GM19372 (cell line): ENCODE data around the gene SLC25A21.
"Not testable (repeated sequence)": the region's sequence is repeated elsewhere in the genome, so short reads cannot be mapped to it uniquely, and the experiment has no call there.

Experiments
- ATAC-seq: cut with Tn5 transposase; IDR thresholded peaks from one replicate; pipeline ENCODE4 v1.9.1; 2021; ENCODE audit warnings: mild to moderate bottlenecking, low read depth, moderate library complexity; ENCODE audit not compliant: unreplicated experiment

The SLC25A21 gene

GRCh38 chr14:36996857-36997590, 175.4 kb downstream of the SLC25A21 start:
- no peak for ATAC-seq

- no peak for ATAC-seq
These were observed 176.1 kb downstream of the SLC25A21 start for GRCh38 chr14:36996133-36996856.

- no peak for ATAC-seq
These were observed 182.6 kb downstream of the SLC25A21 start for GRCh38 chr14:36989806-36990205.

GRCh38 chr14:36988989-36989388, 183.4 kb downstream of the SLC25A21 start:
- ATAC-seq = no peak

GRCh38 chr14:36988568-36988967, 183.8 kb downstream of the SLC25A21 start:
- no peak for ATAC-seq

GRCh38 chr14:36986407-36986806, 186.0 kb downstream of the SLC25A21 start:
- no peak for ATAC-seq

- ATAC-seq = no peak
These were observed 190.4 kb downstream of the SLC25A21 start for GRCh38 chr14:36981832-36982529.

GRCh38 chr14:36980413-36980812, 192.0 kb downstream of the SLC25A21 start:
- not testable (repeated sequence) for ATAC-seq

- no peak for ATAC-seq
These were observed 192.5 kb downstream of the SLC25A21 start for GRCh38 chr14:36979863-36980262.

- ATAC-seq = no peak
These were observed 195.8 kb downstream of the SLC25A21 start for GRCh38 chr14:36976571-36977023.

- no peak for ATAC-seq
These were observed 196.6 kb downstream of the SLC25A21 start for GRCh38 chr14:36975834-36976233.

GRCh38 chr14:36974985-36975384, 197.4 kb downstream of the SLC25A21 start:
- ATAC-seq = no peak

- no peak for ATAC-seq
These were observed 198.5 kb downstream of the SLC25A21 start for GRCh38 chr14:36973806-36974442.

GRCh38 chr14:36971263-36971855, 201.0 kb downstream of the SLC25A21 start:
- no peak for ATAC-seq

- ATAC-seq = no peak
These were observed 204.4 kb downstream of the SLC25A21 start for GRCh38 chr14:36967892-36968555.

GRCh38 chr14:36955967-36956366, 216.4 kb downstream of the SLC25A21 start:
- ATAC-seq = no peak

- no peak for ATAC-seq
These were observed 217.0 kb downstream of the SLC25A21 start for GRCh38 chr14:36955376-36955775.

GRCh38 chr14:36952689-36953088, 219.7 kb downstream of the SLC25A21 start:
- no peak for ATAC-seq

- no peak for ATAC-seq
These were observed 221.0 kb downstream of the SLC25A21 start for GRCh38 chr14:36951380-36951911.

GRCh38 chr14:36950812-36951211, 221.6 kb downstream of the SLC25A21 start:
- ATAC-seq = no peak
